Lower leg skin (tissue), 3 donors: ENCODE measurements around the gene ZFYVE28.

Experiments used
- POLR2A ChIP-seq, 2 donors: fragments of 450-650 bp; IDR thresholded peaks; one replicate each; pipeline ENCODE4 v1.6.1; 2016 to 2017; ENCODE audit warnings: antibody characterized with exemption in 2 of 2, mild to moderate bottlenecking in 1 of 2, moderate library complexity in 1 of 2
- TF ChIP-seq, protein P1 (sequence below), 3 donors: fragments of 450-650 bp; IDR thresholded peaks; one replicate each; pipeline ENCODE4 v1.5.1; 2016; ENCODE audit warnings: antibody characterized with exemption in 3 of 3, mild to moderate bottlenecking in 3 of 3, moderate library complexity in 2 of 3

DNA sequence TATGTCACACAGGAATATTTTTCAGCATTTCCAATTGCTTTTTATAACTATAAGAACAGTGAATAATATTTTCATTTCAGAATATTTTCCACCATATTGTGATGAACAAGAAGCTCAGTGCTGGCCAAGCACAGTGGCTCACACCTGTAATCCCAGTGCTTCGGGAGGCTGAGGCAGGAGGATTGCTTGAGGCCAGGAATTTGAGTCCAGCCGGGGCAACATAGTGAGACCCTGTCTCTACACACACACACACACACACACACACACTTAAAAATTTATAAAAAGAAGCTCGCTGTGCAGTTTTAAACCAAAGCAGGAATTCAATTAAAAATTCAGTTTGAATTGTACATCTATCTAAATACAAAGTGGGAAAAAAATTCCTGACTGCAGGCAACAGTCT, 3.2 kb downstream of the ZFYVE28 start:
- TF ChIP-seq, protein P1, sequence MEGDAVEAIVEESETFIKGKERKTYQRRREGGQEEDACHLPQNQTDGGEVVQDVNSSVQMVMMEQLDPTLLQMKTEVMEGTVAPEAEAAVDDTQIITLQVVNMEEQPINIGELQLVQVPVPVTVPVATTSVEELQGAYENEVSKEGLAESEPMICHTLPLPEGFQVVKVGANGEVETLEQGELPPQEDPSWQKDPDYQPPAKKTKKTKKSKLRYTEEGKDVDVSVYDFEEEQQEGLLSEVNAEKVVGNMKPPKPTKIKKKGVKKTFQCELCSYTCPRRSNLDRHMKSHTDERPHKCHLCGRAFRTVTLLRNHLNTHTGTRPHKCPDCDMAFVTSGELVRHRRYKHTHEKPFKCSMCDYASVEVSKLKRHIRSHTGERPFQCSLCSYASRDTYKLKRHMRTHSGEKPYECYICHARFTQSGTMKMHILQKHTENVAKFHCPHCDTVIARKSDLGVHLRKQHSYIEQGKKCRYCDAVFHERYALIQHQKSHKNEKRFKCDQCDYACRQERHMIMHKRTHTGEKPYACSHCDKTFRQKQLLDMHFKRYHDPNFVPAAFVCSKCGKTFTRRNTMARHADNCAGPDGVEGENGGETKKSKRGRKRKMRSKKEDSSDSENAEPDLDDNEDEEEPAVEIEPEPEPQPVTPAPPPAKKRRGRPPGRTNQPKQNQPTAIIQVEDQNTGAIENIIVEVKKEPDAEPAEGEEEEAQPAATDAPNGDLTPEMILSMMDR (IDR thresholded peaks at IDR 0.05) = no peak
- TF ChIP-seq POLR2A (IDR thresholded peaks at IDR 0.05) = no peak
